NCI-H128 (cell line): ENCODE measurements around the gene ATOH8.
"Not testable (repeated sequence)": the region's sequence is repeated elsewhere in the genome, so short reads cannot be mapped to it uniquely, and the experiment has no call there.

Source experiments
- DNase-seq: peaks from one replicate; lab custom pipeline; 2025; ENCODE audit not compliant: unreplicated experiment; lab: John Stamatoyannopoulos, UW

ATOH8 gene

GRCh38 chr2:85826990-85827878, 73.4 kb downstream of the ATOH8 start:
- peak; percentile 40 for DNase-seq

- no peak for DNase-seq
Measured at GRCh38 chr2:85827879-85828569, 74.2 kb downstream of the ATOH8 start.

GRCh38 chr2:85828725-85829124, 74.9 kb downstream of the ATOH8 start:
- DNase-seq = no peak

GRCh38 chr2:85829394-85829793, 75.6 kb downstream of the ATOH8 start:
- DNase-seq = not testable (repeated sequence)

GRCh38 chr2:85830645-85831044, 76.9 kb downstream of the ATOH8 start:
- no peak for DNase-seq

- no peak for DNase-seq
Measured at GRCh38 chr2:85831735-85832134, 77.9 kb downstream of the ATOH8 start.

- DNase-seq = no peak
Measured at GRCh38 chr2:85834466-85834865, 80.7 kb downstream of the ATOH8 start.
